ENCODE results near the gene MED12L.

The MED12L gene

GRCh38 chr3:151327571-151328198 is 242.2 kb downstream of the MED12L start:
- no peak for DNase-seq

- peak in 1 of 5 donors; percentile 19 for DNase-seq
Observed at GRCh38 chr3:151328298-151328995, 243.0 kb downstream of the MED12L start.

- DNase-seq, result no peak
Observed at GRCh38 chr3:151329363-151329762, 243.9 kb downstream of the MED12L start, which contains the start of gene P2RY13. Gene P2RY13, minus strand, starts transcription at chr3:151329549. Its CDS starts 21 bp downstream, at chr3:151329528.

GRCh38 chr3:151330379-151330778 is 244.9 kb downstream of the MED12L start:
- DNase-seq, result no peak

- no peak for DNase-seq
Observed at GRCh38 chr3:151330899-151331298, 245.4 kb downstream of the MED12L start.

GRCh38 chr3:151331696-151332095 is 246.2 kb downstream of the MED12L start:
- DNase-seq, result no peak

- no peak for DNase-seq
Observed at GRCh38 chr3:151345859-151346258, 260.4 kb downstream of the MED12L start.

GRCh38 chr3:151346292-151346691 is 260.8 kb downstream of the MED12L start:
- no peak for DNase-seq

- DNase-seq, result no peak
Observed at GRCh38 chr3:151347432-151347831, 262.0 kb downstream of the MED12L start.

GRCh38 chr3:151350656-151351055 is 265.2 kb downstream of the MED12L start:
- no peak for DNase-seq

GRCh38 chr3:151351219-151351618 is 265.8 kb downstream of the MED12L start:
- DNase-seq, result no peak

- no peak for DNase-seq
Observed at GRCh38 chr3:151351648-151352047, 266.2 kb downstream of the MED12L start.

GRCh38 chr3:151356794-151357462 is 271.5 kb downstream of the MED12L start:
- no peak for DNase-seq

GRCh38 chr3:151357463-151357850 is 272.0 kb downstream of the MED12L start:
- no peak for DNase-seq

GRCh38 chr3:151362751-151363174 is 277.3 kb downstream of the MED12L start:
- DNase-seq, result no peak

- DNase-seq, result no peak
Observed at GRCh38 chr3:151366993-151367392, 281.5 kb downstream of the MED12L start.

- no peak for DNase-seq
Observed at GRCh38 chr3:151367448-151367847, 282.0 kb downstream of the MED12L start.

GRCh38 chr3:151371526-151371925 is 286.1 kb downstream of the MED12L start:
- DNase-seq, result no peak

- no peak for DNase-seq
Observed at GRCh38 chr3:151372063-151372820, 286.8 kb downstream of the MED12L start.

GRCh38 chr3:151377768-151378385 is 292.4 kb downstream of the MED12L start:
- DNase-seq, result no peak

- DNase-seq, result no peak
Observed at GRCh38 chr3:151379083-151379734, 293.7 kb downstream of the MED12L start.

GRCh38 chr3:151382671-151383070 is 297.2 kb downstream of the MED12L start:
- no peak for DNase-seq
